Measurements from ENCODE around the gene LDLRAD3.

DNA sequence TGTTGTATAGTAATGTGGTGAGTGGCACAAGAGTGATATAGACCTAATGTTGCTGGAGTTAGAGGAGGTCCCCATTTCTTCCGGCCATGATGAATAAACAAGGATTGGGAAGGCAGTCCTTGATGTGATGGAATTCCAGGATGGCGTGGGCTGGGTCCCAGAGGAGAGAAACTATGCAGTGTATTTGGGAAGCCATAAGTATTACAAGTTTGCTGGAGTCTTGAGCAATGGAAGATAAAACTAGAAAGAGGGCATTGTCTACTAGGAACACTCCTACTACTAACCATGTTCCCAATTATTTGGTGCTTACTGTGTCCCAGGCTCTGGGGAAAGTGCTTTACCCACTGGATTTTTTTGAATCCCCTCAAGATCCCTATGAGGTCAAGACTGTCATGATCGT, 20.0 kb downstream of the LDLRAD3 start:
- TF ChIP-seq, protein P1, sequence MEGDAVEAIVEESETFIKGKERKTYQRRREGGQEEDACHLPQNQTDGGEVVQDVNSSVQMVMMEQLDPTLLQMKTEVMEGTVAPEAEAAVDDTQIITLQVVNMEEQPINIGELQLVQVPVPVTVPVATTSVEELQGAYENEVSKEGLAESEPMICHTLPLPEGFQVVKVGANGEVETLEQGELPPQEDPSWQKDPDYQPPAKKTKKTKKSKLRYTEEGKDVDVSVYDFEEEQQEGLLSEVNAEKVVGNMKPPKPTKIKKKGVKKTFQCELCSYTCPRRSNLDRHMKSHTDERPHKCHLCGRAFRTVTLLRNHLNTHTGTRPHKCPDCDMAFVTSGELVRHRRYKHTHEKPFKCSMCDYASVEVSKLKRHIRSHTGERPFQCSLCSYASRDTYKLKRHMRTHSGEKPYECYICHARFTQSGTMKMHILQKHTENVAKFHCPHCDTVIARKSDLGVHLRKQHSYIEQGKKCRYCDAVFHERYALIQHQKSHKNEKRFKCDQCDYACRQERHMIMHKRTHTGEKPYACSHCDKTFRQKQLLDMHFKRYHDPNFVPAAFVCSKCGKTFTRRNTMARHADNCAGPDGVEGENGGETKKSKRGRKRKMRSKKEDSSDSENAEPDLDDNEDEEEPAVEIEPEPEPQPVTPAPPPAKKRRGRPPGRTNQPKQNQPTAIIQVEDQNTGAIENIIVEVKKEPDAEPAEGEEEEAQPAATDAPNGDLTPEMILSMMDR (IDR thresholded peaks at IDR 0.05; ENCODE audit: low read depth, low read length, poor library complexity, severe bottlenecking) = no peak
- no peak for TF ChIP-seq EZH2phosphoT487 (IDR thresholded peaks at IDR 0.05; ENCODE audit: borderline replicate concordance, low read length)

Data from DOHH2 (cell line).